Naive thymus-derived CD4-positive, alpha-beta T cell (primary cell): ENCODE results near the gene THUMPD3. TPM values are rescaled to one million over a fixed set of nuclear protein-coding genes. Genes with fewer than 3 reads are reported as not detected.

ENCODE experiments used
- ATAC-seq: fragments of 150-1000 bp; cut with Tn5 transposase; 2 replicates; pipeline ENCODE4 v1.10.0; 2021; ENCODE audit warnings: mild to moderate bottlenecking, moderate library complexity
- CTCF ChIA-PET: fragments of 350-600 bp; sonication (Branson Sonifier 250); formaldehyde crosslinking; loops from one replicate; lab custom pipeline; 2021; ENCODE audit warnings: antibody characterized with exemption; lab: Charles Lee
- POLR2A ChIA-PET: fragments of 350-600 bp; sonication (Branson Sonifier 250); formaldehyde crosslinking; loops from one replicate; lab custom pipeline; 2021; ENCODE audit warnings: antibody characterized with exemption, inconsistent platforms; lab: Charles Lee
- DNase-seq, 9 donors: peaks; one replicate each; pipeline versions ENCODE4 v3.0.0 to v3.0.0-alpha.2; 2020 to 2022; ENCODE audit warnings: mixed read lengths in 1 of 9
- H3K27ac ChIP-seq: one replicate; pipeline ENCODE4 v1.7.0; 2013; ENCODE audit warnings: mild to moderate bottlenecking, low read depth, low read length, moderate library complexity
- H3K27me3 ChIP-seq, 2 donors: one replicate each; pipeline ENCODE4 v1.7.0; 2013; ENCODE audit warnings: low read length in 2 of 2, mild to moderate bottlenecking in 2 of 2, moderate library complexity in 2 of 2; ENCODE audit not compliant: control insufficient read depth in 2 of 2, insufficient read depth in 2 of 2
- H3K36me3 ChIP-seq, 3 experiments: 1 replicate in 2 of 3; 2 replicates in 1 of 3; pipeline ENCODE4 v1.7.0; 2013; ENCODE audit warnings: low read length in 3 of 3, mild to moderate bottlenecking in 3 of 3, moderate library complexity in 1 of 3; ENCODE audit not compliant: insufficient read depth in 3 of 3, control insufficient read depth in 2 of 3
- H3K4me1 ChIP-seq, 2 donors: one replicate each; pipeline ENCODE4 v1.7.0; 2013; ENCODE audit warnings: low read length in 2 of 2, mild to moderate bottlenecking in 2 of 2, moderate library complexity in 1 of 2; ENCODE audit not compliant: control insufficient read depth in 2 of 2, insufficient read depth in 2 of 2
- H3K4me3 ChIP-seq: 2 replicates; pipeline ENCODE4 v1.7.0; 2013; ENCODE audit warnings: mild to moderate bottlenecking, low read length
- H3K9me3 ChIP-seq, 3 experiments: 1 replicate in 2 of 3; 2 replicates in 1 of 3; pipeline ENCODE4 v1.7.0; 2013; ENCODE audit warnings: low read length in 3 of 3; ENCODE audit not compliant: control insufficient read depth in 2 of 3
- H3K27ac Mint-ChIP-seq, 9 donors: one replicate each; pipeline ENCODE4 v1.8.0; 2020 to 2022; ENCODE audit warnings: mixed read lengths in 9 of 9, mild to moderate bottlenecking in 8 of 9, moderate library complexity in 5 of 9, inconsistent platforms in 2 of 9
- H3K27me3 Mint-ChIP-seq, 5 donors: one replicate each; pipeline ENCODE4 v1.8.0; 2021 to 2022; ENCODE audit warnings: mixed read lengths in 5 of 5, mild to moderate bottlenecking in 1 of 5
- H3K36me3 Mint-ChIP-seq, 5 donors: one replicate each; pipeline ENCODE4 v1.8.0; 2020 to 2022; ENCODE audit warnings: mixed read lengths in 5 of 5, mild to moderate bottlenecking in 3 of 5, inconsistent platforms in 1 of 5
- H3K4me1 Mint-ChIP-seq, 7 donors: one replicate each; pipeline ENCODE4 v1.8.0; 2020 to 2022; ENCODE audit warnings: mixed read lengths in 7 of 7, mild to moderate bottlenecking in 3 of 7, inconsistent platforms in 1 of 7
- H3K4me3 Mint-ChIP-seq, 10 donors: one replicate each; pipeline ENCODE4 v1.8.0; 2020 to 2022; ENCODE audit warnings: mild to moderate bottlenecking in 10 of 10, mixed read lengths in 10 of 10, moderate library complexity in 6 of 10, inconsistent platforms in 2 of 10
- H3K9me3 Mint-ChIP-seq, 11 donors: one replicate each; pipeline ENCODE4 v1.8.0; 2020 to 2022; ENCODE audit warnings: mixed read lengths in 11 of 11, mild to moderate bottlenecking in 4 of 11, inconsistent platforms in 1 of 11, moderate library complexity in 1 of 11
- intact Hi-C, 2 donors: fragments of 100-400 bp; cut with micrococcal nuclease; formaldehyde crosslinking; loops; one replicate each; pipeline ENCODE4 v1.15.1; 2023
- polyA plus RNA-seq, 2 donors: library from polyadenylated mRNA; unstranded; fragments of 300-500 nt; fragmentation: Illumina TruSeq; gene quantifications; one replicate each; pipeline ENCODE4 v1.2.3, GENCODE V29; 2021
- total RNA-seq, 6 experiments: library from RNA in 5 of 6; stranded (reverse) in 5 of 6; gene quantifications; 1 replicate in 5 of 6; 2 replicates in 1 of 6; pipeline ENCODE4 v1.2.3 and lab custom pipeline; 2021 to 2026

THUMPD3 gene
- total and polyA plus RNA-seq, 7 experiments from 2014 or later: 24.1 to 54.8 (median 41.7) TPM

DNA sequence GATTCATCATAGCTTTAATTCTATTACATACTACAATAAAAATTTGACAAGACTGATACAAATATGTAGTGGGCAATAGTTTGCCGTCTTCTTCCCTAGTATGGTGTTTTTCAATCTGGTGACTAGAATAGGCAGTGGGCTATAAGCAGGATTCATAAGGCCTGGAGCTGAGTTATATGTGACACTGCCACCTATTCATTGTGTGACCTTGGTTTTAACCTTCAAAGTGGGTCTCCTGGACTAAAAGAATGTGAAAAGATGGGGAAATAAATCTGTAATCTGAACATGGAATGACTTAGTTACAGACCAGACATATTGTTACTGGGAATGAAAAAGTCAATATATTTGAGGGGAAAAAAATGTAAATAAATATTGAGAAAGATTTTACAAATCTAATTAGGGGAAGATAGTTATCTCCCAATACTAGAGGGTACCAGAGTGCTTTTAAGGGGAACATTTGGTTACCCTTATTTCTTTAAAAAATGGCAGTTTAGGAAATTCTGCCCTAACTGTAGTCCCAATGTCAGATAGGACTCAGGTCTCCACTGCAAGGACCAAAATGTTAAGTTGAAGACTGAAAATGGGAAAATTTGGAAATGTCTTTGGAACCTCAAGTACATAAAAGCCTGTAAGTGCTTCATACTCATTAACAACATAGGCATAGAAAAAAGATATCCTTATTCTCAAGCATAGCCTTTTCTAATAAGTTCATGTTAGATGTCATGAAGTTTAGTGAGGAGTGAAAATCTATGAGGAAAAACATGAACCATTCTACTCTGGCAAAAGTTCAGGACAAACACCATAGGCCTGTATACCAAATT is 23.9 kb downstream of the THUMPD3 start:
- intact Hi-C loops: loop anchor here (5.0 kb wide), 1 partner anchor 36 kb away; no protein-coding TSS in a partner anchor
- no peak overlapping the region for H3K4me3 Mint-ChIP-seq
- H3K4me1 ChIP-seq: peaks cover 0 to 13% of the 10 kb centered on the region in 2 donors
- no peak for ATAC-seq
- H3K9me3 Mint-ChIP-seq: no peaks in the 10 kb centered on the region
- H3K4me3 ChIP-seq: no peak overlapping the region
- no peaks in the 10 kb centered on the region for H3K27me3 Mint-ChIP-seq
- CTCF ChIA-PET: no interaction called here
- DNase-seq: no peak
- H3K27ac ChIP-seq: peak overlapping the region; percentile 40
- no peaks in the 10 kb centered on the region for H3K27me3 ChIP-seq
- H3K4me1 Mint-ChIP-seq: peaks cover 9 to 48% (median 41%) of the 10 kb centered on the region in 7 donors
- no peaks in the 10 kb centered on the region for H3K9me3 ChIP-seq
- peak overlapping the region in 6 of 9 donors; percentile 12 to 87 (median 57) for H3K27ac Mint-ChIP-seq
- POLR2A ChIA-PET: interaction anchor here (0.9 to 1.4 kb wide), 2 partner anchors 9 to 10 kb away, joined by 4 read pairs; no protein-coding TSS in a partner anchor
- H3K36me3 ChIP-seq: peaks cover 32 to 72% (median 34%) of the 10 kb centered on the region in 3 experiments
- H3K36me3 Mint-ChIP-seq: peaks cover 7 to 42% (median 34%) of the 10 kb centered on the region in 5 donors

DNA sequence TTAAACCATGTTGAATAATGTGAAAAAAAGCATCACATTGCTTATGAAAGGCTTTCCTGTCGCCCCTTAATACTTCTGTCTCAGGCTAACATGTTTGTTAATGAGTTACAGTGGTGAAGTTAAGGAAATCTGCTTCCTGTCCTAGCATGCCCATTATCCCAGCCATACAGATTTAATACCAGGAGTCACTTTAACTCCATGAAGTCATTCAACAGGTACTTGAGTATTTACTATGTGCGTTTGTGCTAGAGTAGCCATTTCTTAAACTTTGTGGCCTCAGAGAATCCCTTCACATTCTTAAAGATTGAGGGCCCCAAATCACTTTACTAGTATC is 24.4 kb downstream of the THUMPD3 start:
- H3K9me3 Mint-ChIP-seq: no peaks in the 10 kb centered on the region
- CTCF ChIA-PET: no interaction called here
- POLR2A ChIA-PET: no interaction called here
- no peaks in the 10 kb centered on the region for H3K27me3 Mint-ChIP-seq
- H3K4me3 Mint-ChIP-seq: no peak overlapping the region
- no peaks in the 10 kb centered on the region for H3K27me3 ChIP-seq
- H3K4me3 ChIP-seq: no peak overlapping the region
- DNase-seq (no peak), ATAC-seq (no peak)
- no peaks in the 10 kb centered on the region for H3K9me3 ChIP-seq
- H3K27ac Mint-ChIP-seq: peak overlapping the region in 4 of 9 donors; percentile 35 to 62 (median 57)
- H3K4me1 ChIP-seq: peaks cover 0 to 17% of the 10 kb centered on the region in 2 donors
- peaks cover 33 to 74% (median 34%) of the 10 kb centered on the region in 3 experiments for H3K36me3 ChIP-seq
- peaks cover 15 to 53% (median 47%) of the 10 kb centered on the region in 7 donors for H3K4me1 Mint-ChIP-seq
- peaks cover 7 to 44% (median 36%) of the 10 kb centered on the region in 5 donors for H3K36me3 Mint-ChIP-seq
- peak overlapping the region; percentile 17 for H3K27ac ChIP-seq
- intact Hi-C loops: loop anchor here (5.0 kb wide), 1 partner anchor 35 kb away; no protein-coding TSS in a partner anchor

DNA sequence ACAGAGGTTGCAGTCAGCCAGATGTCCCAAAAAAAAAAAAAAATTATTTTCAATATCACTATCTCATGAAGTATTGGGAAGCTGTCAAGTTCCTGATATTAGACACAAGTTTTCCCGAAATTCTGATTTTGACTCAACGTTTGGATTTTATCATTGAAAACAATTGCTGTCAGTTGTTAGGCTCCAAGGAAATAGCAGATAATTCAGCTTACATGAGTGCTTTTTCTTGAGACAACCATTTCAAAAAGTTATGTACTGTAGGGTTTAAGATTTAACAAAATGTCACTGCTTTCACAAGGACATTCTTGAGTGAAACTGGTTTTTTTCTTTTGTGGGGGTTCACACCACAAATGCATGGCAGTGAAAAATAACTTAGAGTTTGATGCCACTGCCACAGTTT is 25.3 kb downstream of the THUMPD3 start:
- Mint-ChIP-seq H3K27ac (no peak overlapping the region), H3K4me1 (peaks cover 18 to 58% (median 55%) of the 10 kb centered on the region in 7 donors), H3K4me3 (no peak overlapping the region), H3K27me3 (no peaks in the 10 kb centered on the region), H3K36me3 (peaks cover 7 to 44% (median 36%) of the 10 kb centered on the region in 5 donors), H3K9me3 (no peaks in the 10 kb centered on the region)
- Histone ChIP-seq H3K9me3 (no peaks in the 10 kb centered on the region), H3K4me1 (peaks cover 4 to 21% of the 10 kb centered on the region in 2 donors), H3K36me3 (peaks cover 27 to 67% (median 33%) of the 10 kb centered on the region in 3 experiments), H3K27me3 (no peaks in the 10 kb centered on the region), H3K4me3 (no peak overlapping the region), H3K27ac (no peak overlapping the region)
- intact Hi-C loops: loop anchor here (5.0 kb wide), 1 partner anchor 34 kb away; no protein-coding TSS in a partner anchor
- ATAC-seq (no peak), DNase-seq (no peak)
- POLR2A ChIA-PET: interaction anchor here (0.7 to 1.0 kb wide), 4 partner anchors 9 to 26 kb away, joined by 3 to 6 read pairs (median 4); no protein-coding TSS in a partner anchor
- CTCF ChIA-PET: no interaction called here

DNA sequence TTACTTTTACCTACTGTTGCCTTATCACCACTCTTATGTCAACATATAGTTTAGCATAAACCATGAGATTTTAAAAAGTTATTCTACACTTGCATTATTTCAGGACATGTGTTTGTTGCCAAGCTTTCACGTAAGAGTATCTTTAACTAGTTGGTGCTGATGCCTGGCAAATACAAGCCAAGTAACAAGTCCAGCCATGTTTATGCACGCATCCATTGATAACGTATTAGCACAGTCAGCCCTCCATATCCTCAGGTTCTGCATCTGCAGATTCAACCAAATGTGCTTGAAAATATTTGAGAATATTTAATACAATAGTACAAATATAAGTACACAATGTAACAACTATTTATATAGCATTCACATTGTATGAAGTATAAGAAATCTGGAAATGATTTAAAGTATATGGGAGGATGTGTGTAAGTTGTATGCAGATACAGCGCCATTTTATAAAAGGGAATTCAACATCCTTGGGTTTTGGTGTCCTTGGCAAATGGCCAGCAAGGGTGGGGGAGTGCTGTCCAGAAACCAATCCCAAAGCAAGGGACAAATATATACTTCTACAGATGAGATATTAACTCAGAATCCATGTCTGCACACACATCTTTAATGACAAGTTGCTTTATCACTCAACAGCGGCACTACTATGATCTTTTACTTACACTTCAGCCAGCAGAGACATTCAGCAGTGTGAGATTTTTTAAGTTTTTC is 25.9 kb downstream of the THUMPD3 start:
- Histone ChIP-seq H3K9me3 (no peaks in the 10 kb centered on the region), H3K36me3 (peaks cover 27 to 66% (median 33%) of the 10 kb centered on the region in 3 experiments), H3K4me1 (peaks cover 10 to 27% of the 10 kb centered on the region in 2 donors), H3K27me3 (no peaks in the 10 kb centered on the region), H3K27ac (no peak overlapping the region), H3K4me3 (no peak overlapping the region)
- Mint-ChIP-seq H3K4me1 (peaks cover 22 to 64% (median 59%) of the 10 kb centered on the region in 7 donors), H3K36me3 (peaks cover 7 to 44% (median 36%) of the 10 kb centered on the region in 5 donors), H3K27me3 (no peaks in the 10 kb centered on the region), H3K4me3 (no peak overlapping the region), H3K9me3 (no peaks in the 10 kb centered on the region), H3K27ac (peak overlapping the region in 5 of 9 donors; percentile 10 to 54 (median 36))
- CTCF ChIA-PET: no interaction called here
- intact Hi-C loops: loop anchor here (5.0 kb wide), 1 partner anchor 34 kb away; no protein-coding TSS in a partner anchor
- no peak for ATAC-seq
- POLR2A ChIA-PET: interaction anchor here (0.7 to 1.0 kb wide), 5 partner anchors 8 to 26 kb away, joined by 3 to 6 read pairs (median 4); partner anchors contain the start of gene THUMPD3
- DNase-seq: no peak

DNA sequence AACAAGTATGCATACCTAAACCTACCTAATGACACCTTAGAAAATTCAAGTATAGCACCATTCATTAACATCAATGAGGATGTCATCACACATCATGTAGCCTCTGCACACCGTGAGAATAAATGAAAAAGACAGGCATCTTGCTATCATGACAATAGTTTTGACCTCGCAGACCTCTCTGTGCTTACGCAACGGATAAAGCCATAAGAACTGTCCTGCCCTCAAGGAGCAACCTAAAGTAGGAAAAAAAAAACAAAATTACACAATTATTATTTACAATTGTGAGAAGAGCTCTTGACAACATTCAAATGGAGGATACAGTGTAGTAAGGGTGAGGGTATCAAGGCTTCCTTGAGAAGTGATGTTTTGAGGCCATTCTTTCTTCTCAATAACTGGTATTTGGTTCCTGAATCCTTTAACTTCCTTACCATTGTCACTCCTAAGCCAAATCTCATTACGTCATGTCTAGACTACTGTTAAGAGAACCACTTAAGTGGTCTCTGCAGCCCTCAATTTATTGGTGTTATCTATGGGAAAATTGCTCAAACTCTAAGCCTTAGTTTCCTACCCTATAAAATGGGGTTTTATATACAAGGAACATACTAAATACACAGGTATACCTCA is 27.5 kb downstream of the THUMPD3 start:
- ChIA-PET CTCF (no interaction called here), POLR2A (no interaction called here)
- H3K4me3 Mint-ChIP-seq: peak overlapping the region in 3 of 10 donors; percentile 11 to 30 (median 21)
- Histone ChIP-seq H3K27me3 (no peaks in the 10 kb centered on the region), H3K9me3 (no peaks in the 10 kb centered on the region), H3K27ac (peak overlapping the region; percentile 20), H3K4me3 (no peak overlapping the region), H3K36me3 (peaks cover 27 to 49% (median 39%) of the 10 kb centered on the region in 3 experiments), H3K4me1 (peaks cover 25 to 42% of the 10 kb centered on the region in 2 donors)
- no peak for DNase-seq
- peaks cover 0 to 44% (median 34%) of the 10 kb centered on the region in 5 donors for H3K36me3 Mint-ChIP-seq
- no peaks in the 10 kb centered on the region for H3K9me3 Mint-ChIP-seq
- intact Hi-C loops: loop anchor here in 1 of 2 donors (10.0 kb wide), 1 partner anchor 724 kb away; the partner anchor contains the start of gene BRK1
- H3K27ac Mint-ChIP-seq: peak overlapping the region in 7 of 9 donors; percentile 10 to 99 (median 53)
- no peak for ATAC-seq
- H3K27me3 Mint-ChIP-seq: no peaks in the 10 kb centered on the region
- peaks cover 30 to 76% (median 69%) of the 10 kb centered on the region in 7 donors for H3K4me1 Mint-ChIP-seq
